Iris pigment epithelial cell (primary cell): ENCODE measurements around the gene GCLM.
"Not testable (repeated sequence)": the region's sequence is repeated elsewhere in the genome, so short reads cannot be mapped to it uniquely, and the experiment has no call there.

Source experiments
- DNase-seq: peaks from one replicate; pipeline ENCODE4 v3.0.0-alpha.2; 2011; ENCODE audit warnings: low read depth

The GCLM gene, protein sequence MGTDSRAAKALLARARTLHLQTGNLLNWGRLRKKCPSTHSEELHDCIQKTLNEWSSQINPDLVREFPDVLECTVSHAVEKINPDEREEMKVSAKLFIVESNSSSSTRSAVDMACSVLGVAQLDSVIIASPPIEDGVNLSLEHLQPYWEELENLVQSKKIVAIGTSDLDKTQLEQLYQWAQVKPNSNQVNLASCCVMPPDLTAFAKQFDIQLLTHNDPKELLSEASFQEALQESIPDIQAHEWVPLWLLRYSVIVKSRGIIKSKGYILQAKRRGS

DNA sequence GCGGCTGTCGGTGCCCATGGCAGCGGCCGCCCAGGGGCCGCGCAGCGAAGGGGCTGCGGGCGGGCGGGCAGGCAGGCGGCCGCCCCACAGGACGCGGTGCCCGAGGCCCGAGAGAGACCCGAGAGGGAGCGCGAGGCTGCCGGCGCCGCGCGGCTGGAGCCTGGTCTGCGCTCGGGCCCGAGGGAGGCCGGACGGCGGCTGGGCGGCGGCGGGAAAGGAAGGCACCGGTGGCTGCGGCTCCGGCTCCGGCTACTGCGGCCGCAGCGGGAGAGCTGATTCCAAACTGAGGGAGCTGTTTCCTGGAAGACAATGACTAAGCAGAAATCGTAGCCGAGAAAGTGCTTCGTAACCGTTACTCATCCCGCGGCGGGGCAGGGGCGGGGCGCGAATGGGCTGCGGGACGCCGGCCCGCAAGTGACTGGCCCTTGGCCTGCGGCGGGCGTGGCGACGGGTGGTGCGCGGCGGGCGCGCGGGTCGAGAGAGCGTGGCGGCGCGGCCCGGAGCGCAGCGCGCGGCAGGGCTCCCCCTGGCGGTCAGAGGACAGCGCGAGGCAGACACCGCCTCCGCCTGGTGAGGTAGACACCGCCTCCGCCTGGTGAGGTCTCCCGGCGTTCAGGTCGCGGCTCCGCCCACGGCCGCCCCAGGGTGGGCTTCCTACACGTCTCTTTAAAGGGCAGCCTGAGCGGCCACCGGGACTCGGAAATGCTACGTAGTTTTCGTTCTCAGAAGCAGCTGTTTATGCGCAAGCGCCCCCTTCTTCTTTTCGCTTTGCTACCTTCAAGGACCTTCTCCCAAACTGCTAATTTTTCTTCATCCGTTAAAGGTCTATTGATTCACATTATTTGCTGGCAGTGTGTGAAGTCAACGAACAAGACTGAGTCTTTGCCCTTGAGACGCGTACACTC, at the start of gene GCLM:
GCLM (minus strand) TSS at position 285 of the 905 bp plus-strand sequence; CDS start at position 18, 267 bp downstream.
- peak; percentile 97 for DNase-seq

GRCh38 chr1:93958726-93959100, 49.5 kb upstream of the GCLM start:
- DNase-seq = no peak

- DNase-seq = no peak
Measured at GRCh38 chr1:93958032-93958725, 48.9 kb upstream of the GCLM start.

GRCh38 chr1:93955765-93956164, 46.5 kb upstream of the GCLM start:
- DNase-seq = no peak

DNA sequence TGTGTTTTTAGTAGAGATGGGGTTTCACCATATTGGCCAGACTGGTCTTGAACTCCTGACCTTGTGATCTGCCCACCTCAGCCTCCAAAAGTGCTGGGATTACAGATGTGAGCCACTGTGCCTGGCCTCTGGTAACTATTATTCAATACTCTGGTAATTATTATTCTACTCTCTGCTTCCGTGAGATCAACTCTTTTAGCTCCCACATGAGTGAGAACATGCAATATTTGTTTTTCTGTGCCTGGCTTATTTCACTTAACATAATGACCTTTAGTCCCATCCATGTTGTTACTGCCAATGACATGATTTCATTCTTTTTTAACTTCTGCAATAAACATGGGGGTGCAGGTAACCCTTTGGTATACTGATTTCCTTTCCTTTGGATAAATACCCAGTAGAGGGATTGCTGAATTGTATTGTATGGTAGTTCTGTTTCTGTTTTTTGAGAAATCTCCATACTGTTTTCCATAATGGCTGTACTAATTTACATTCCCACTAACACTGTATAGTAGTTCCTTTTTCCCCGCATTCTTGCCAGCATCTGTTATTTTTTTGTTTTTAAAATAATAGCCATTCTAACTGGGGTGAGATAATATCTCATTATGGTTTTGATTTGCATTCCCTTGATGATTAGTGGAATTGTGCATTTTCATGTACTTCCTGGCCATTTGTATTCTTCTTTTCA, 37.9 kb upstream of the GCLM start:
- not testable (repeated sequence) for DNase-seq

DNA sequence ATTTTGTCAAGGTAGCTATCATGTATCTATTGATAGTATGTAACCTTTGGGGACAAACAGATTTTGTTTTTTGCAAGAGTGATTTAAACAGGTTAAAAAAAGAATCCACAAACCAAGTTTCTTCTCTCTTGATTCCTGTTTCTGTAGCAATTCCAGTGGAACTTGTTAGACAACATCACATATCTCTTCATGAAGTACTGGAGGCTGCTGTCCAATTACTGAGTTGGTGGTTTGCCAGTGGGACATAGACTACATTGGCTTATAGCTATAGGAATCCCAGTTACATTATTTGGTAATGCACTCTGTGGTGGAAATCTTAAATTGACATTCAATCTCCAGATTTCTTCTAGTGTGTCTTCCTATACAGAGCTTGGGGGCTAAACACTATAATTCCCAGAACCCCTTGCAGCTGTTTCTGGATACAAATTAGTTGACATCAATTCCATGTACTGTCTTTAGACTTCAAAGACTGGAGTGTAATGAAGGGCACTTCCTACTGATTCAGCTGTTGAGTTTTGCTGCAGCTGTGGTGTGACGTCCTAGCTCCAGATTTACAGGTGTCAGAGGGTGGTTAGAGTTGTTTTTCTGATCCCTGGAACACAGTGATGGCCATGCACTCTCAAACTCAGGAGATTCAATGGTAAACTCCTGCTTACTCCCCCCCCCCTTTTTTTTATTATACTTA, 29.4 kb upstream of the GCLM start:
- DNase-seq = no peak

DNA sequence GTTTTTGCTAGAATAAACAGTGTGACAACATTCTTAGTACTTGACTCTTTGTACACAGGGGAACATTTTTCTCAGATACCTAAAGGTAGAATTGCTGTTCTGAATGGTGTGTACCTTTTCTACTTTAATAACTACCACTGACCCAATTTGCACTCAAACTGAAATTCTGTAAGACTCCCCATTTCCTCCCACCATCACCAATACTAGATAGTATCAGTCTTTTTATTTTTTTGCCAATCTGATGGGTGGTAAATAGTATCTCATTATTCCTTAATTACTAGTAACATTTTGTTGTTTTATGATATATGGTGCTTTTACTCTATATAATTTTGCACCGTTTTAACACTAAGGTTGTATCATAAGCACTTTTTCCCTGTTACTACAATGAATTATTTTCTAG, 28.8 kb upstream of the GCLM start:
- no peak for DNase-seq

GRCh38 chr1:93925206-93925605, 16.0 kb upstream of the GCLM start:
- no peak for DNase-seq

GRCh38 chr1:93919780-93920179, 10.6 kb upstream of the GCLM start:
- DNase-seq = no peak

- DNase-seq = no peak
Measured at GRCh38 chr1:93917302-93917701, 8.1 kb upstream of the GCLM start.

DNA sequence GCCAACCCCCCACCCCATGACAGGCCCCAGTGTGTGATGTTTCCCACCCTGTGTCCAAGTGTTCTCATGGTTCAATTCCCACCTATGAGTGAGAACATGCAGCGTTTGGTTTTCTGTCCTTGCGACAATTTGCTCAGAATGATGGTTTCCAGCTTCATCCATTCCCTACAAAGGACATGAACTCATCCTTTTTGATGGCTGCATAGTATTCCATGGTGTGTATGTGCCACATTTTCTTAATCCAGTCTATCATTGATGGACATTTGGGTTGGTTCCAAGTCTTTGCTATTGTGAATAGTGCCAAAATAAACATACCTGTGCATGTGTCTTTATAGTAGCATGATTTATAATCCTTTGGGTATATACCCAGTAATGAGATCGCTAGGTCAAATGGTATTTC, 1.6 kb upstream of the GCLM start:
- not testable (repeated sequence) for DNase-seq

DNA sequence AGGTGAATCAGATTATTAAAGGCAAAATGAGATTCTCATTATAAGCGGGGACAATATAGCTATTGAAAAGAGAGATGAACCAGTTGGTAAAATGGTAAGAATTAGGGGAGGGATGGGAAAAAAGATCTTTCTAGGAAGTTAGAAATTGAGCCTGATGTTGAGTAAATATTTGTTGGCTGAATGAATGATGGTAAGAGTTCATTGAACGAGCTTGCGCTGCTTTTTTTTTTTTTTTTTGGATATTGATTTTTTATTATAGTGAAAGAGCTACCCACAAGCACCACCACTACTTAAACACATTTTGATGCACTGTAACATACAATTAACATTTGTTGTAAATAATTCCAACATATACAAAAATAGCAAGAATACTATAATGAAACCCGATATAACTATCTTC, 1.1 kb upstream of the GCLM start:
- no peak for DNase-seq

- peak; percentile 22 for DNase-seq
Measured at GRCh38 chr1:93908394-93909145, 660 bp downstream of the GCLM start.

DNA sequence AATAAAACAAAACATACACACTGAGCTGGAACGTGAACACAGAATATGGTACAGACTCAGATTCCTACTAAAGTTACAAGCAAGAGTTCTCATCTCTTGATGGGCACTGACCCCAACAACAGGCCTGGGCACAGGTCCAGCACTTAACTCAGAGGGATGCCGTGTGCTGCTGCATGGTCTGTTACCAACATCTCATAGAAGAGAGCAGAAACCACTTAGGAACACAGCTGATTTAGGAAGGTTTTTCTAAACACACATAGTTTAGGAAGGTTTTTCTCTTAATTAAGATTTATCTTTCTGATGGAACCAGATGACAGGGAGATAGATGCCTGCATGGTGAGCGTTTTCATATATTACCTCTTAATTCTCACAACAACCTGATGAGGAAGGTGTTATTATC, 1.5 kb downstream of the GCLM start:
- peak; percentile 70 for DNase-seq

- no peak for DNase-seq
Measured at GRCh38 chr1:93906480-93906879, 2.8 kb downstream of the GCLM start.

GRCh38 chr1:93905734-93906133, 3.5 kb downstream of the GCLM start:
- peak; percentile 73 for DNase-seq

DNA sequence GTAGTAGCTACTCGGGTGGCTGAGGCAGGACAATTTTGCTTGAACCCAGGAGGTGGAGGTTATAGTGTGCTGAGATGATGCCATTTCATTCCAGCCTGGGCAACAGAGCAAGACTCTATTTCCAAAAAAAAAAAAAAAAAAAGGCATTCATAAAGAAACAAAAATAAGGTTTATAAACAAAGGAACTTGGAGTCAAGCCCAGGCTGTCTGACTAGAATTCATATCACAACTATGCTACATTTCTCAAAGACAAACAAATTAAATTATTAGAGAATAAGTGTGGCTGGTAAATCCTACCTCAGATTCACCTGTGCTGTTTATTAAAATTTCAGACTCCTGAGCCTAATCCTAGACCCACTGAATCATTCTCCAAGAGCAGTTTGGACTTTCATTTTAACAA, 4.2 kb downstream of the GCLM start:
- peak; percentile 55 for DNase-seq

- DNase-seq = peak; percentile 38
Measured at GRCh38 chr1:93904228-93904627, 5.0 kb downstream of the GCLM start.

GRCh38 chr1:93900723-93901504, 8.3 kb downstream of the GCLM start:
- no peak for DNase-seq
